SK-MEL-5 (cell line): ENCODE measurements around the gene OR2V2. TPM values are rescaled to one million over a fixed set of nuclear protein-coding genes. Genes with fewer than 3 reads are reported as not detected.

Source experiments
- DNase-seq: peaks from one replicate; pipeline ENCODE4 v3.0.0-alpha.2; 2016; ENCODE audit warnings: low read depth, low spot score
- in situ Hi-C: cut with HindIII; loops from 2 replicates; pipeline ENCODE4 v1.10.0; 2016; ENCODE audit warnings: low sequenced_read_pairs, high pct_unique_total_duplicates, low pct_unique_long_range_greater_than_20kb
- total RNA-seq: library from RNA; depleted of rRNA; stranded (reverse); fragments of >200 nt; shearing (Covaris generic); gene quantifications from 2 replicates; pipeline ENCODE4 v1.2.3, GENCODE V29; 2014

Gene OR2V2
- total RNA-seq, 1 experiment from 2014 or later: not detected

GRCh38 chr5:181194489-181195248 is 47.3 kb downstream of the OR2V2 start:
- DNase-seq: no peak
- in situ Hi-C loops: no loop called here

- in situ Hi-C loops: no loop called here
- no peak for DNase-seq
Observed at GRCh38 chr5:181195249-181195761, 47.9 kb downstream of the OR2V2 start.

- DNase-seq: no peak
- in situ Hi-C loops: no loop called here
Observed at GRCh38 chr5:181197326-181197951, 50.1 kb downstream of the OR2V2 start.

- in situ Hi-C loops: no loop called here
- no peak for DNase-seq
Observed at GRCh38 chr5:181198106-181198685, 50.8 kb downstream of the OR2V2 start.

- in situ Hi-C loops: no loop called here
- DNase-seq: no peak
Observed at GRCh38 chr5:181198905-181199519, 51.6 kb downstream of the OR2V2 start.

GRCh38 chr5:181199881-181200638 is 52.7 kb downstream of the OR2V2 start:
- no peak for DNase-seq
- in situ Hi-C loops: no loop called here

- no peak for DNase-seq
- in situ Hi-C loops: no loop called here
Observed at GRCh38 chr5:181200816-181201215, 53.4 kb downstream of the OR2V2 start.

GRCh38 chr5:181203093-181203711 is 55.8 kb downstream of the OR2V2 start:
- DNase-seq: no peak
- in situ Hi-C loops: no loop called here

GRCh38 chr5:181203777-181204112 is 56.4 kb downstream of the OR2V2 start:
- no peak for DNase-seq
- in situ Hi-C loops: no loop called here

GRCh38 chr5:181204113-181204825 is 56.9 kb downstream of the OR2V2 start:
- in situ Hi-C loops: no loop called here
- DNase-seq: no peak

GRCh38 chr5:181204826-181205760 is 57.7 kb downstream of the OR2V2 start, which contains the start of gene TRIM7:
Gene TRIM7, minus strand, starts transcription at chr5:181205196. Its CDS starts 86 bp downstream, at chr5:181205110.
- DNase-seq: no peak
- in situ Hi-C loops: no loop called here

GRCh38 chr5:181205761-181206649 is 58.6 kb downstream of the OR2V2 start:
- no peak for DNase-seq
- in situ Hi-C loops: no loop called here

GRCh38 chr5:181207214-181207959 is 60.0 kb downstream of the OR2V2 start:
- in situ Hi-C loops: no loop called here
- DNase-seq: peak; percentile 93

GRCh38 chr5:181207960-181208253 is 60.5 kb downstream of the OR2V2 start:
- in situ Hi-C loops: no loop called here
- DNase-seq: no peak
